Neural crest cell (in vitro differentiated cells): ENCODE data around the gene KRTCAP2. TPM values are rescaled to one million over a fixed set of nuclear protein-coding genes. Genes with fewer than 3 reads are reported as not detected.
"Not testable (repeated sequence)": the region's sequence is repeated elsewhere in the genome, so short reads cannot be mapped to it uniquely, and the experiment has no call there.

ENCODE experiments used
- DNase-seq: peaks from one replicate; pipeline ENCODE4 v3.0.0; 2021; ENCODE audit warnings: low read depth, mixed read lengths, low spot score
- H3K27ac Mint-ChIP-seq: one replicate; pipeline ENCODE4 v1.8.0; 2021; ENCODE audit warnings: mild to moderate bottlenecking, mixed read lengths; ENCODE audit not compliant: unreplicated experiment
- H3K27me3 Mint-ChIP-seq: 2 replicates; pipeline ENCODE4 v1.8.0; 2021; ENCODE audit warnings: low read depth, mild to moderate bottlenecking, mixed read lengths
- H3K36me3 Mint-ChIP-seq: 2 replicates; pipeline ENCODE4 v1.8.0; 2021; ENCODE audit warnings: low read depth, mild to moderate bottlenecking, mixed read lengths
- H3K4me1 Mint-ChIP-seq: 2 replicates; pipeline ENCODE4 v1.8.0; 2021; ENCODE audit warnings: mixed read lengths
- H3K4me3 Mint-ChIP-seq: one replicate; pipeline ENCODE4 v1.8.0; 2021; ENCODE audit warnings: mild to moderate bottlenecking, mixed read lengths
- H3K9me3 Mint-ChIP-seq: 2 replicates; pipeline ENCODE4 v1.8.0; 2021; ENCODE audit warnings: mixed read lengths
- total RNA-seq: library from RNA; stranded (reverse); gene quantifications from 2 replicates; pipeline ENCODE4 v1.2.1, GENCODE V29; 2021
- TF ChIP-seq, protein P1 (sequence below): fragments of 200-600 bp; sonication (generic); conservative IDR thresholded peaks from 2 replicates; pipeline ENCODE4 v1.5.0; 2021; ENCODE audit warnings: antibody characterized with exemption, mild to moderate bottlenecking

KRTCAP2 gene
- total RNA-seq, 1 donor from 2014 or later, result 125 TPM

DNA sequence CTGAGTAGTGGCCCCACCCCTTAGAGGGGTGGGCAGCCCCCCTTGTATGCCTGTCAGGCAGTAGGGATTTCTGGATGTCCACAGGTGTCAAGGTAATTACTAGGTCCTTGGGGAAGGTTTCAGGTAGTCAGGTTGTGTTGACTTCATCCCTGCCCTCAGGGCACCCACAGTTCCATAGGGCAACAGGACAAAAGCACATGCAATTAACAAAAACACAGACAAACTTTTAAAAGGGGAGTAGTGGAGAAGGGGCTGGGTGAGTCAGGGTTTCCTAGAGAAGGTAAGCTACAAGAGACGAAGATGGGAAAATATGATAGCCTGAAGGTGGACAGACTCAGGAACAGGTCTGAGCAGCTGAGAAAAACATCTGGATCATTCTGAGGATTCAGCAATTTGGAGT lies 14.1 kb downstream of the KRTCAP2 start:
- no peak overlapping the region for H3K4me3 Mint-ChIP-seq
- H3K36me3 Mint-ChIP-seq, result no peaks in the 10 kb centered on the region
- no peaks in the 10 kb centered on the region for H3K4me1 Mint-ChIP-seq
- DNase-seq, result no peak
- peaks cover 29% of the 10 kb centered on the region for H3K27me3 Mint-ChIP-seq
- TF ChIP-seq, protein P1, sequence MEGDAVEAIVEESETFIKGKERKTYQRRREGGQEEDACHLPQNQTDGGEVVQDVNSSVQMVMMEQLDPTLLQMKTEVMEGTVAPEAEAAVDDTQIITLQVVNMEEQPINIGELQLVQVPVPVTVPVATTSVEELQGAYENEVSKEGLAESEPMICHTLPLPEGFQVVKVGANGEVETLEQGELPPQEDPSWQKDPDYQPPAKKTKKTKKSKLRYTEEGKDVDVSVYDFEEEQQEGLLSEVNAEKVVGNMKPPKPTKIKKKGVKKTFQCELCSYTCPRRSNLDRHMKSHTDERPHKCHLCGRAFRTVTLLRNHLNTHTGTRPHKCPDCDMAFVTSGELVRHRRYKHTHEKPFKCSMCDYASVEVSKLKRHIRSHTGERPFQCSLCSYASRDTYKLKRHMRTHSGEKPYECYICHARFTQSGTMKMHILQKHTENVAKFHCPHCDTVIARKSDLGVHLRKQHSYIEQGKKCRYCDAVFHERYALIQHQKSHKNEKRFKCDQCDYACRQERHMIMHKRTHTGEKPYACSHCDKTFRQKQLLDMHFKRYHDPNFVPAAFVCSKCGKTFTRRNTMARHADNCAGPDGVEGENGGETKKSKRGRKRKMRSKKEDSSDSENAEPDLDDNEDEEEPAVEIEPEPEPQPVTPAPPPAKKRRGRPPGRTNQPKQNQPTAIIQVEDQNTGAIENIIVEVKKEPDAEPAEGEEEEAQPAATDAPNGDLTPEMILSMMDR, result no peak
- no peak overlapping the region for H3K27ac Mint-ChIP-seq
- H3K9me3 Mint-ChIP-seq, result peaks cover 6% of the 10 kb centered on the region

DNA sequence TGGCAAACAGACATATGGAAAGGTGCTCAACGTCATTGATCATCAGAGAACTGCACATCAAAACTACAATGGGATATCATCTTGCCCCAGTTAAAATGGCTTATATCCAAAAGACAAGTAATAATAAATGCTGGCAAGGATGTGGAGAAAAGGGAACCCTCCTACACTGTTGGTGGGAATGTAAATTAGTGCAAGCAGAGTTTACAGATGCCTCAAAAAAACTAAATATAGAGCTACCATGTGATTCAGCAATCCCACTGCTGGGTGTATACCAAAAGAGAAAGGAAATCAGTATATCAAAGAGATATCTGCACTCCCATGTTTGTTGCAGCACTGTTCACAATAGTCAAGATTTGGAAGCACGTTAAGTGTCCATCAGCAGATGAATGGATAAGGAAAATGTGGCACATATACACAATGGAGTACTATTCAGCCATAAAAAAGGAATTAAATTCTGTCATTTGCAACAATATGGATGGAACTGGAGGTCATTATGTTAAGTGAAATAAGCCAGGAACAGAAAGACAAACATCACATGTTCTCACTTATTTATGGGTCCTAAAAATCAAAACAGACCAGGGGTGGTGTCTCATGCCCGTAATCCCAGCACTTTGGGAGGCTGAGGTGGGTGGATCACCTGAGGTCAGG lies 17.0 kb downstream of the KRTCAP2 start:
- H3K36me3 Mint-ChIP-seq, H3K9me3 Mint-ChIP-seq, H3K4me1 Mint-ChIP-seq, H3K4me3 Mint-ChIP-seq, DNase-seq, H3K27ac Mint-ChIP-seq: not testable (repeated sequence)
- H3K27me3 Mint-ChIP-seq, result peaks cover 38% of the 10 kb centered on the region

DNA sequence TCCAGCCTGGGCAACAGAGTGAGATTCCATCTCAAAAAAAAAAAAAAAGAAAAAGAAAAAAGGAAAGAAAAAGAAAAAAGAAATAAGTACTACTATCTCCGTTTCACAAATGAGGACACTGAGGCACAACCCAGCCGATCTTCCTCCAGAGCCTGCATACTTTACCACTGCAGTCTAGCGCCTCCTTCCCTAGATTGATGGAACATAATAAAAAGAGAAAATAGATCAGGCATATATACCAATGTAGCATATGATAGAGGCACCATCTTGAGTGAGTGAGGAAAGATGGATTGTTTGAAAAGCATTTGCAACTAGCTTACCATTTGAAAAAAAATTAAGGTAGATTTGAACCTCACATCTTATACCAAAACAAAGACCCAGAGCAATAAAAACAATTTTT lies 27.6 kb downstream of the KRTCAP2 start:
- peaks cover 2% of the 10 kb centered on the region for H3K9me3 Mint-ChIP-seq
- TF ChIP-seq, protein P1, result peak; percentile 14
- H3K36me3 Mint-ChIP-seq, result peaks cover under 1% of the 10 kb centered on the region
- H3K27ac Mint-ChIP-seq, result no peak overlapping the region
- H3K4me3 Mint-ChIP-seq, result peak overlapping the region; percentile 29
- H3K4me1 Mint-ChIP-seq, result peaks cover 2% of the 10 kb centered on the region
- H3K27me3 Mint-ChIP-seq, result peaks cover 42% of the 10 kb centered on the region
- no peak for DNase-seq

DNA sequence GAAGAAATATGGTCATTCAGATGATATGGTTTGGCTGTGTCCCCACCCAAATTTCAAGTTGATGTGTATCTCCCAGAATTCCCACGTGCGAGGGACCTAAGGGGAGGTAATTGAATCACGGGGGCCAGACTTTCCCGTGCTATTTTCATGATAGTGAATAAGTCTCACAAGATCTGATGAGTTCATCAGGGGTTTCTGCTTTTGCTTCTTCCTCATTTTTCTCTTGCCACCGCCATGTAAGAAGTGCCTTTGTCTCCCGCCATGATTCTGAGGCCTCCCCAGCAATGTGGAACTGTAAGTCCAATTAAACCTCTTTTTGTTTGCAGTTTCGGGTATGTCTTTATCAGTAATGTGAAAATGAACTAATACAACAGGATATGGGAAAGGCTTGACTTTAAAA lies 31.4 kb downstream of the KRTCAP2 start:
- no peak for DNase-seq
- Mint-ChIP-seq H3K9me3 (peaks cover 2% of the 10 kb centered on the region), H3K4me1 (peaks cover 33% of the 10 kb centered on the region), H3K4me3 (peak overlapping the region; percentile 74), H3K36me3 (peaks cover 3% of the 10 kb centered on the region), H3K27me3 (peaks cover 24% of the 10 kb centered on the region), H3K27ac (no peak overlapping the region)
- TF ChIP-seq, protein P1, result no peak

DNA sequence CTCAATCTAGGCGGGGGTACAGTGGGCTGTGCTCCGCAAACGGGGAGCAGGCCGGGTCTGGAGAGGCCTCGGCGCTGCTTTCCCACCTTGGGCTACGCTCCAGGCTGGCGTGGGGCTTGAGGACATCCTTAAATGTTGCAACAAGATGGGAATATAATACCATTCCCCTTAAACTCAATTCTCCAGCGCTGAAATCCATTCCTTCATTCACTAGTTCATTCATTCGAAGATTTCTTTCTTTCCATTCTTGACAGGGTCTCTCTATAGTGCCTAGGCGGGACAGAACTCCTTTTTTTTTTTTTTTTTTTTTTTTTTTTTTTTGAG lies 32.5 kb downstream of the KRTCAP2 start:
- peaks cover 2% of the 10 kb centered on the region for H3K9me3 Mint-ChIP-seq
- peak overlapping the region; percentile 98 for H3K27ac Mint-ChIP-seq
- H3K4me1 Mint-ChIP-seq, result peaks cover 42% of the 10 kb centered on the region
- peaks cover 18% of the 10 kb centered on the region for H3K27me3 Mint-ChIP-seq
- H3K36me3 Mint-ChIP-seq, result peaks cover 6% of the 10 kb centered on the region
- no peak for DNase-seq
- peak overlapping the region; percentile 99 for H3K4me3 Mint-ChIP-seq
- TF ChIP-seq, protein P1, result no peak

DNA sequence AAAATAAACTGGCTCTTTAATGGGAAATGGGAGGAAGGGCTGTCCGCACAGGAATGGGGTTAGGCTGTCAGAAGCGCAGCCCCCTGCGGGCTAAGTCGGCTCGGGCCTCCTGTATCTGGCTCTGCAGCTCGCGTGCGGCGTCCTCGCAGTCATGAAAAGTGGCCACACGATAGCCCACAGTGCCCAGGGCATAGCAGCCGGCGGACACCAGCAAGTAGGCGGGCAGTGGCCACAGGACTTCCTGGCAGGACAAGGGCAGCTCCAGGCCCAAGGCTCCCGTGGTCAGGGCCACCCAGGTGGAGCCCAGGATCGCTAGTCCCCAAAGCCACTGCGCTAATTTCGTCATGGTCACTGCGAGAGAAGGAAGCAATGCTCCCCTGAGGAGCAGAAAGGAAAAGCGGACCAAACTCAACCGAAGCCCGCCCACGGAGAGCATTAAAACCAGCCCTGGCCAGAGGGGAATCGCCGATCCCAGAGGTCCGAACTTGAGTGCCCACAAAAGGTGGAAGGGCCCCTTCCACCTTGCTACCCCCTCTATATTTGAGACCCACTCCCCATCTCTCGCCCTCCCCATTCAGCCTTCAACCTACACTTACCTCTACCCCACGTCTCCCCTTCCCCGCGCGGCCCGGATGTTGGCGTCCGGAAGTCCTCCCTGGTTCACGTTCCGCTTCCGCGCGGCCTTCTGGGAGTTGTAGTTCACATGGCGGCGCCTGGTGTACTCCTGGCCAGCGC lies 33.0 kb downstream of the KRTCAP2 start, which contains the start of gene DPM3:
DPM3 (minus strand) TSS at position 637 of the 735 bp plus-strand sequence; CDS start at position 346, 291 bp downstream.
- TF ChIP-seq, protein P1, result no peak
- Mint-ChIP-seq H3K27ac (peak within 1 kb of the TSS; percentile 98), H3K27me3 (peaks cover 16% of the 10 kb centered on the region), H3K36me3 (peaks cover 6% of the 10 kb centered on the region), H3K4me3 (peak within 1 kb of the TSS; percentile 99), H3K4me1 (peaks cover 47% of the 10 kb centered on the region), H3K9me3 (peaks cover 2% of the 10 kb centered on the region)
- peak; percentile 75 for DNase-seq
